Measurements from ENCODE around the gene DNAH9.

The DNAH9 gene

GRCh38 chr17:11610999-11611566 is 12.8 kb downstream of the DNAH9 start:
- no peak for DNase-seq (ENCODE audit: low read depth in 2 of 2)

GRCh38 chr17:11612956-11613355 is 14.7 kb downstream of the DNAH9 start:
- DNase-seq (ENCODE audit: low read depth in 2 of 2): no peak

GRCh38 chr17:11618861-11619566 is 20.7 kb downstream of the DNAH9 start:
- DNase-seq (ENCODE audit: low read depth in 2 of 2): no peak

- DNase-seq (ENCODE audit: low read depth in 2 of 2): no peak
These were observed 24.2 kb downstream of the DNAH9 start for GRCh38 chr17:11622492-11622891.

GRCh38 chr17:11624976-11625375 is 26.7 kb downstream of the DNAH9 start:
- no peak for DNase-seq (ENCODE audit: low read depth in 2 of 2)

GRCh38 chr17:11625878-11626277 is 27.6 kb downstream of the DNAH9 start:
- DNase-seq (ENCODE audit: low read depth in 2 of 2): no peak

- DNase-seq (ENCODE audit: low read depth in 2 of 2): no peak
These were observed 29.2 kb downstream of the DNAH9 start for GRCh38 chr17:11627301-11627940.

GRCh38 chr17:11628374-11628773 is 30.1 kb downstream of the DNAH9 start:
- no peak for DNase-seq (ENCODE audit: low read depth in 2 of 2)

GRCh38 chr17:11628831-11629230 is 30.6 kb downstream of the DNAH9 start:
- no peak for DNase-seq (ENCODE audit: low read depth in 2 of 2)

- no peak for DNase-seq (ENCODE audit: low read depth in 2 of 2)
These were observed 38.5 kb downstream of the DNAH9 start for GRCh38 chr17:11636771-11637170.

GRCh38 chr17:11637796-11638195 is 39.5 kb downstream of the DNAH9 start:
- no peak for DNase-seq (ENCODE audit: low read depth in 2 of 2)

- DNase-seq (ENCODE audit: low read depth in 2 of 2): no peak
These were observed 40.5 kb downstream of the DNAH9 start for GRCh38 chr17:11638700-11639265.

GRCh38 chr17:11639736-11640462 is 41.6 kb downstream of the DNAH9 start:
- no peak for DNase-seq (ENCODE audit: low read depth in 2 of 2)

- no peak for DNase-seq (ENCODE audit: low read depth in 2 of 2)
These were observed 42.2 kb downstream of the DNAH9 start for GRCh38 chr17:11640463-11640814.

- DNase-seq (ENCODE audit: low read depth in 2 of 2): no peak
These were observed 43.4 kb downstream of the DNAH9 start for GRCh38 chr17:11641521-11642275.

GRCh38 chr17:11642655-11643054 is 44.4 kb downstream of the DNAH9 start:
- DNase-seq (ENCODE audit: low read depth in 2 of 2): no peak

- no peak for DNase-seq (ENCODE audit: low read depth in 2 of 2)
These were observed 45.6 kb downstream of the DNAH9 start for GRCh38 chr17:11643851-11644250.

GRCh38 chr17:11644265-11645212 is 46.3 kb downstream of the DNAH9 start:
- peak; percentile 14 to 18 for DNase-seq (ENCODE audit: low read depth in 2 of 2)

GRCh38 chr17:11645426-11645825 is 47.2 kb downstream of the DNAH9 start:
- DNase-seq (ENCODE audit: low read depth in 2 of 2): no peak

GRCh38 chr17:11651089-11651488 is 52.8 kb downstream of the DNAH9 start:
- DNase-seq (ENCODE audit: low read depth in 2 of 2): no peak
